ENCODE measurements around the gene PRR36. TPM values are rescaled to one million over a fixed set of nuclear protein-coding genes. Genes with fewer than 3 reads are reported as not detected.
A peak's percentile ranks its signal among the peaks of the same experiment; 100 is the strongest.

PRR36 gene
- total and polyA plus RNA-seq, 7 experiments from 2014 or later = 0.08 to 1.2 (median 0.11) TPM; not detected in 1

GRCh38 chr19:7841751-7842660 lies 32.2 kb downstream of the PRR36 start:
- Histone ChIP-seq H3K4me3 (ENCODE audit: low read length) (no peak overlapping the region), H3K9me3 (ENCODE audit: control insufficient read depth in 2 of 3, low read length in 3 of 3) (no peaks in the 10 kb centered on the region), H3K36me3 (ENCODE audit: control insufficient read depth in 2 of 3, insufficient read depth in 3 of 3, low read length in 3 of 3) (no peaks in the 10 kb centered on the region), H3K4me1 (ENCODE audit: control insufficient read depth in 2 of 2, insufficient read depth in 2 of 2, low read length in 2 of 2) (no peaks in the 10 kb centered on the region), H3K27me3 (ENCODE audit: control insufficient read depth in 2 of 2, insufficient read depth in 2 of 2, low read length in 2 of 2) (no peaks in the 10 kb centered on the region), H3K27ac (ENCODE audit: low read depth, low read length) (no peak overlapping the region)
- Mint-ChIP-seq H3K4me1 (peaks cover 0 to 6% (median 0%) of the 10 kb centered on the region in 7 donors), H3K4me3 (no peak overlapping the region), H3K9me3 (no peaks in the 10 kb centered on the region), H3K27me3 (no peaks in the 10 kb centered on the region), H3K36me3 (no peaks in the 10 kb centered on the region), H3K27ac (no peak overlapping the region)
- ChIA-PET CTCF (no interaction called here), POLR2A (no interaction called here)
- no peak for DNase-seq
- intact Hi-C loops (cut with micrococcal nuclease) = no loop called here
- no peak for ATAC-seq

- Histone ChIP-seq H3K36me3 (ENCODE audit: control insufficient read depth in 2 of 3, insufficient read depth in 3 of 3, low read length in 3 of 3) (no peaks in the 10 kb centered on the region), H3K4me1 (ENCODE audit: control insufficient read depth in 2 of 2, insufficient read depth in 2 of 2, low read length in 2 of 2) (no peaks in the 10 kb centered on the region), H3K27ac (ENCODE audit: low read depth, low read length) (no peak overlapping the region), H3K4me3 (ENCODE audit: low read length) (no peak overlapping the region), H3K9me3 (ENCODE audit: control insufficient read depth in 2 of 3, low read length in 3 of 3) (no peaks in the 10 kb centered on the region), H3K27me3 (ENCODE audit: control insufficient read depth in 2 of 2, insufficient read depth in 2 of 2, low read length in 2 of 2) (no peaks in the 10 kb centered on the region)
- H3K27ac Mint-ChIP-seq = no peak overlapping the region
- H3K9me3 Mint-ChIP-seq = no peaks in the 10 kb centered on the region
- no peaks in the 10 kb centered on the region for H3K36me3 Mint-ChIP-seq
- no peaks in the 10 kb centered on the region for H3K27me3 Mint-ChIP-seq
- H3K4me3 Mint-ChIP-seq = no peak overlapping the region
- no peak for ATAC-seq
- no peak for DNase-seq
- ChIA-PET POLR2A (no interaction called here), CTCF (no interaction called here)
- peaks cover 0 to 10% (median 0%) of the 10 kb centered on the region in 7 donors for H3K4me1 Mint-ChIP-seq
- intact Hi-C loops (cut with micrococcal nuclease) = no loop called here
These were observed 33.6 kb downstream of the PRR36 start for GRCh38 chr19:7840629-7841028.

- intact Hi-C loops (cut with micrococcal nuclease) = no loop called here
- Mint-ChIP-seq H3K27me3 (no peaks in the 10 kb centered on the region), H3K36me3 (no peaks in the 10 kb centered on the region), H3K4me1 (peaks cover 0 to 12% (median 0%) of the 10 kb centered on the region in 7 donors), H3K27ac (peak overlapping the region in 1 of 9 donors; percentile 25), H3K9me3 (no peaks in the 10 kb centered on the region), H3K4me3 (no peak overlapping the region)
- Histone ChIP-seq H3K9me3 (ENCODE audit: control insufficient read depth in 2 of 3, low read length in 3 of 3) (no peaks in the 10 kb centered on the region), H3K27me3 (ENCODE audit: control insufficient read depth in 2 of 2, insufficient read depth in 2 of 2, low read length in 2 of 2) (no peaks in the 10 kb centered on the region), H3K36me3 (ENCODE audit: control insufficient read depth in 2 of 3, insufficient read depth in 3 of 3, low read length in 3 of 3) (no peaks in the 10 kb centered on the region), H3K4me3 (ENCODE audit: low read length) (no peak overlapping the region), H3K27ac (ENCODE audit: low read depth, low read length) (no peak overlapping the region), H3K4me1 (ENCODE audit: control insufficient read depth in 2 of 2, insufficient read depth in 2 of 2, low read length in 2 of 2) (no peaks in the 10 kb centered on the region)
- no peak for DNase-seq
- no peak for ATAC-seq
- CTCF ChIA-PET = no interaction called here
- POLR2A ChIA-PET = no interaction called here
These were observed 34.7 kb downstream of the PRR36 start for GRCh38 chr19:7839476-7839875.

- no peaks in the 10 kb centered on the region for H3K27me3 ChIP-seq (ENCODE audit: control insufficient read depth in 2 of 2, insufficient read depth in 2 of 2, low read length in 2 of 2)
- peak overlapping the region in 2 of 9 donors; percentile 14 to 32 for H3K27ac Mint-ChIP-seq
- H3K4me1 Mint-ChIP-seq = peaks cover 7 to 29% (median 23%) of the 10 kb centered on the region in 7 donors
- no peak overlapping the region for H3K4me3 ChIP-seq (ENCODE audit: low read length)
- no peaks in the 10 kb centered on the region for H3K9me3 ChIP-seq (ENCODE audit: control insufficient read depth in 2 of 3, low read length in 3 of 3)
- POLR2A ChIA-PET = no interaction called here
- intact Hi-C loops (cut with micrococcal nuclease) = no loop called here
- peaks cover 0 to 3% (median 0%) of the 10 kb centered on the region in 5 donors for H3K27me3 Mint-ChIP-seq
- H3K36me3 ChIP-seq (ENCODE audit: control insufficient read depth in 2 of 3, insufficient read depth in 3 of 3, low read length in 3 of 3) = no peaks in the 10 kb centered on the region
- H3K27ac ChIP-seq (ENCODE audit: low read depth, low read length) = no peak overlapping the region
- H3K9me3 Mint-ChIP-seq = no peaks in the 10 kb centered on the region
- DNase-seq = no peak
- H3K4me1 ChIP-seq (ENCODE audit: control insufficient read depth in 2 of 2, insufficient read depth in 2 of 2, low read length in 2 of 2) = peaks cover 5 to 9% of the 10 kb centered on the region in 2 donors
- no peaks in the 10 kb centered on the region for H3K36me3 Mint-ChIP-seq
- ATAC-seq = no peak
- H3K4me3 Mint-ChIP-seq = no peak overlapping the region
- CTCF ChIA-PET = no interaction called here
These were observed 40.7 kb downstream of the PRR36 start for GRCh38 chr19:7833225-7834099.

- H3K9me3 Mint-ChIP-seq = no peaks in the 10 kb centered on the region
- POLR2A ChIA-PET = no interaction called here
These were observed 41.4 kb downstream of the PRR36 start for GRCh38 chr19:7832781-7833180.

GRCh38 chr19:7832009-7832408 lies 42.2 kb downstream of the PRR36 start:
- no peak overlapping the region for H3K4me3 ChIP-seq (ENCODE audit: low read length)

More at GRCh38 chr19:7832781-7833180, 41.4 kb downstream of the PRR36 start:
- no peak for DNase-seq
- H3K27ac Mint-ChIP-seq = peak overlapping the region in 1 of 9 donors; percentile 14
- CTCF ChIA-PET = interaction anchor here (0.8 kb wide), 1 partner anchor 71 kb away, joined by 3 read pairs; the partner anchor contains the start of gene MAP2K7
- Histone ChIP-seq H3K4me1 (ENCODE audit: control insufficient read depth in 2 of 2, insufficient read depth in 2 of 2, low read length in 2 of 2) (peaks cover 5 to 9% of the 10 kb centered on the region in 2 donors), H3K4me3 (ENCODE audit: low read length) (no peak overlapping the region), H3K36me3 (ENCODE audit: control insufficient read depth in 2 of 3, insufficient read depth in 3 of 3, low read length in 3 of 3) (no peaks in the 10 kb centered on the region), H3K9me3 (ENCODE audit: control insufficient read depth in 2 of 3, low read length in 3 of 3) (no peaks in the 10 kb centered on the region), H3K27ac (ENCODE audit: low read depth, low read length) (no peak overlapping the region), H3K27me3 (ENCODE audit: control insufficient read depth in 2 of 2, insufficient read depth in 2 of 2, low read length in 2 of 2) (no peaks in the 10 kb centered on the region)
- no peaks in the 10 kb centered on the region for H3K36me3 Mint-ChIP-seq
- intact Hi-C loops (cut with micrococcal nuclease) = no loop called here
- ATAC-seq = no peak
- H3K27me3 Mint-ChIP-seq = peaks cover 0 to 3% (median 0%) of the 10 kb centered on the region in 5 donors
- H3K4me1 Mint-ChIP-seq = peaks cover 5 to 28% (median 23%) of the 10 kb centered on the region in 7 donors
- peak overlapping the region in 4 of 10 donors; percentile 4 to 79 (median 36) for H3K4me3 Mint-ChIP-seq

More at GRCh38 chr19:7832009-7832408, 42.2 kb downstream of the PRR36 start:
- DNase-seq (no peak), ATAC-seq (no peak)
- no peaks in the 10 kb centered on the region for H3K9me3 ChIP-seq (ENCODE audit: control insufficient read depth in 2 of 3, low read length in 3 of 3)
- Mint-ChIP-seq H3K9me3 (no peaks in the 10 kb centered on the region), H3K4me3 (peak overlapping the region in 7 of 10 donors; percentile 23 to 88 (median 79)), H3K4me1 (peaks cover 5 to 28% (median 23%) of the 10 kb centered on the region in 7 donors), H3K36me3 (no peaks in the 10 kb centered on the region), H3K27ac (peak overlapping the region in 1 of 9 donors; percentile 15), H3K27me3 (peaks cover 0 to 3% (median 0%) of the 10 kb centered on the region in 5 donors)
- peaks cover 5 to 9% of the 10 kb centered on the region in 2 donors for H3K4me1 ChIP-seq (ENCODE audit: control insufficient read depth in 2 of 2, insufficient read depth in 2 of 2, low read length in 2 of 2)
- CTCF ChIA-PET = interaction anchor here (0.8 to 1.1 kb wide), 2 partner anchors 71 to 151 kb away, joined by 3 read pairs; partner anchors contain the start of genes MAP2K7 and TRAPPC5
- POLR2A ChIA-PET = interaction anchor here (0.5 kb wide), 1 partner anchor 685 kb away, joined by 3 read pairs; no protein-coding TSS in a partner anchor
- intact Hi-C loops (cut with micrococcal nuclease) = no loop called here
- H3K36me3 ChIP-seq (ENCODE audit: control insufficient read depth in 2 of 3, insufficient read depth in 3 of 3, low read length in 3 of 3) = no peaks in the 10 kb centered on the region
- no peaks in the 10 kb centered on the region for H3K27me3 ChIP-seq (ENCODE audit: control insufficient read depth in 2 of 2, insufficient read depth in 2 of 2, low read length in 2 of 2)
- H3K27ac ChIP-seq (ENCODE audit: low read depth, low read length) = no peak overlapping the region
